AG04450 (cell line): Measurements from ENCODE around the gene APMAP. TPM values are rescaled to one million over a fixed set of nuclear protein-coding genes. Genes with fewer than 3 reads are reported as not detected.

ENCODE experiments used
- CTCF ChIA-PET: fragments of 300-600, 350-600 bp; formaldehyde crosslinking; extraction: SDS; loops from one replicate; lab custom pipeline; 2022; ENCODE audit warnings: antibody characterized with exemption, inconsistent platforms; lab: Charles Lee
- POLR2A ChIA-PET: fragments of 350-600 bp; formaldehyde crosslinking; extraction: SDS; loops from one replicate; lab custom pipeline; 2021; ENCODE audit warnings: antibody characterized with exemption, inconsistent platforms; lab: Yijun Ruan, JAX
- DNase-seq: peaks from one replicate; pipeline ENCODE4 v3.0.0-alpha.2; 2011; ENCODE audit warnings: low read depth, low spot score
- H3K27ac ChIP-seq: one replicate; pipeline ENCODE4 v1.5.1; 2012; ENCODE audit warnings: low read depth, low read length, control low read depth
- H3K27me3 ChIP-seq: one replicate; pipeline ENCODE4 v1.6.0; 2012; ENCODE audit warnings: low read length; ENCODE audit not compliant: control insufficient read depth, insufficient read depth
- H3K4me3 ChIP-seq: 2 replicates; pipeline ENCODE4 v1.5.1; 2011; ENCODE audit warnings: mild to moderate bottlenecking, low read depth, low read length, control low read depth
- H3K9me3 ChIP-seq: 2 replicates; pipeline ENCODE4 v1.5.1; 2012; ENCODE audit warnings: low read length; ENCODE audit not compliant: control insufficient read depth, insufficient read depth
- CTCF ChIP-seq: IDR thresholded peaks from 2 replicates; pipeline ENCODE4 v1.5.1; 2011; ENCODE audit warnings: low read depth, low read length, control low read depth, inconsistent platforms
- polyA plus RNA-seq: library from polyadenylated mRNA; depleted of rRNA; stranded (reverse); fragments of >200 nt; gene quantifications from 2 replicates; pipeline ENCODE4 v1.2.3, GENCODE V29; 2011

Gene APMAP
- polyA plus RNA-seq, 1 experiment, result 94.5 TPM

- no peak overlapping the region for H3K27ac ChIP-seq
- peaks cover 21% of the 10 kb centered on the region for H3K9me3 ChIP-seq
- CTCF ChIA-PET, result no interaction called here
- POLR2A ChIA-PET, result no interaction called here
- no peak overlapping the region for H3K4me3 ChIP-seq
- H3K27me3 ChIP-seq, result no peaks in the 10 kb centered on the region
- no peak for TF ChIP-seq CTCF
- no peak for DNase-seq
These were observed 12.1 kb downstream of the APMAP start for GRCh38 chr20:24980291-24981053.

GRCh38 chr20:24979036-24979960 is 13.3 kb downstream of the APMAP start:
- H3K9me3 ChIP-seq, result peaks cover 21% of the 10 kb centered on the region
- no peak overlapping the region for H3K4me3 ChIP-seq
- no peak for TF ChIP-seq CTCF
- DNase-seq, result no peak
- H3K27me3 ChIP-seq, result no peaks in the 10 kb centered on the region
- POLR2A ChIA-PET, result no interaction called here
- no peak overlapping the region for H3K27ac ChIP-seq
- CTCF ChIA-PET, result no interaction called here

- DNase-seq, result no peak
- ChIA-PET CTCF (no interaction called here), POLR2A (no interaction called here)
- TF ChIP-seq CTCF, result no peak
- no peaks in the 10 kb centered on the region for H3K27me3 ChIP-seq
- H3K27ac ChIP-seq, result no peak overlapping the region
- peaks cover 21% of the 10 kb centered on the region for H3K9me3 ChIP-seq
- no peak overlapping the region for H3K4me3 ChIP-seq
These were observed 14.0 kb downstream of the APMAP start for GRCh38 chr20:24978513-24978912.

GRCh38 chr20:24977797-24978196 is 14.8 kb downstream of the APMAP start:
- H3K4me3 ChIP-seq, result no peak overlapping the region
- peaks cover 21% of the 10 kb centered on the region for H3K9me3 ChIP-seq
- H3K27ac ChIP-seq, result no peak overlapping the region
- no peak for DNase-seq
- ChIA-PET CTCF (interaction anchor here (0.7 kb wide), 1 partner anchor 18 kb away, joined by 3 read pairs; no protein-coding TSS in a partner anchor), POLR2A (no interaction called here)
- TF ChIP-seq CTCF, result no peak
- H3K27me3 ChIP-seq, result no peaks in the 10 kb centered on the region
